ENCODE measurements around the gene GJA10.
"Not testable (repeated sequence)": the region's sequence is repeated elsewhere in the genome, so short reads cannot be mapped to it uniquely, and the experiment has no call there.

Gene GJA10

DNA sequence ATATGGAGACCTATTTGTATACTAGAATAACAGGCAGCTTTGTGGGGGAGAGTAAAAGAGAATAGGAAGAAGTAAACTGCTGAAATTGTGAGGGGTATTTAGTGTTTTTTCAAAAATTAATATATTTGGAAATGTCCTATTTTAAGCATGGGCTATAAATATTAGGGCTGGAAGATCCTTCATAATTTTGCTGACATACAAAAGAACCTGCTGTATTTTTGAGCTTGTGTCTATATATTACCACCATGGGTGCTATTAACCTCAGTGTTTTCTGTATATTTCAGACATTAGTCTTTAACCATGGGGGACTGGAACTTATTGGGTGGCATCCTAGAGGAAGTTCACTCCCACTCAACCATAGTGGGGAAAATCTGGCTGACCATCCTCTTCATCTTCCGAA lies at the start of gene GJA10:
GJA10 (plus strand) TSS at position 301 of the 400 bp plus-strand sequence; CDS start at position 301, 0 bp downstream.
- DNase-seq = no peak

DNA sequence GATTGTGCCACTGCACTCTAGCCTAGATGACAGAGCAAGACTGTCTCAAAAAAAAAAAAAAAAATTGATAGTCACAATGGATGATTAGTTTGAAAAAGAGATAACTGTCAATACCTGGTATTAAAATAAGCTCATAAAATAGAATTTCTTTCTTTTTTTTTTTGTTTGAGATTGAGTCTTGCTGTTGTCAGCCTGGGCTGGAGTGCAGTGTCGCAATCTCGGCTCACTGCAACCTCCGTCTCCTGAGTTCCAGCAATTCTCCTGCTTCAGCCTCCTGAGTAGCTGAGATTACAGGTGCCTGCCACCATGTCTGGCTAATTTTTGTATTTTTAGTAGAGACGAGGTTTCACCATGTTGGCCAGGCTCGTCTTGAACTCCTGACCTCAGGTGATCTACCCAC lies 46.8 kb upstream of the GJA10 start:
- not testable (repeated sequence) for DNase-seq

DNA sequence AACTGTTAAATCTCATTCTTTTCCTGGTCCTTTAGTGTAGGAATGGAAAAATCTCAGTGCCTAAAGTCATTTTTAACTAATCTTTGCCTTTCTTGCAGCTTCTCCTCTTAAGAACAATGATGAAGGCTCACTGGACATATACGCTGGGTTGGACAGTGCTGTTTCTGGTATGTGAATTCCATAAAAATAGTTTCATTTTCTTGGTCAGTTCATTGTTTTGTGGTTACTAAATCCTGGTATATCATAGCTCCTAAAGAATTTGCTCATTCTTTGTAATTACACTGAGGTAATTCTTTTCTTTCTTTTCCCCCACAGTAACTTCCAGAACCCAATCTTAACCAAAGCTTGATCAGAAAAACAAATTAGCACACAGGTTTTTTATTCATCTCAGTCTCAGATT lies 41.2 kb upstream of the GJA10 start:
- DNase-seq = no peak

DNA sequence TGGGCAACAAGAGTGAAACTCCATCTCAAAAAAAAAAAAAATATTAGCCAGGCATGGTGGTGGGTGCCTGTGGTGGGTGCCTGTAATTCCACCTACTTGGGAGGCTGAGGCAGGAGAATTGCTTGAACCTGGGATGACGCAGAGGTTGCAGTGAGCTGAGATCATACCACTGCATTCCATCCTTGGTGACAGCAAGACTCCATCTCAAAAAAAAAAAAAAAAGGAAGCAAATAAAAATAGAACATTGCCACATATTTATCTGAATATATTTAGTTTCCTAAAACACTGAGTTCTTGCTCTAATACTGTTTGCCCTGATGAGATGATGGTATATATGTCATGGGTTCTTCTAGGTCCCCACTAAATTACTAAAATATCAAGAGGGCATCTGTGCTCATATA lies 36.2 kb upstream of the GJA10 start:
- DNase-seq = no peak

DNA sequence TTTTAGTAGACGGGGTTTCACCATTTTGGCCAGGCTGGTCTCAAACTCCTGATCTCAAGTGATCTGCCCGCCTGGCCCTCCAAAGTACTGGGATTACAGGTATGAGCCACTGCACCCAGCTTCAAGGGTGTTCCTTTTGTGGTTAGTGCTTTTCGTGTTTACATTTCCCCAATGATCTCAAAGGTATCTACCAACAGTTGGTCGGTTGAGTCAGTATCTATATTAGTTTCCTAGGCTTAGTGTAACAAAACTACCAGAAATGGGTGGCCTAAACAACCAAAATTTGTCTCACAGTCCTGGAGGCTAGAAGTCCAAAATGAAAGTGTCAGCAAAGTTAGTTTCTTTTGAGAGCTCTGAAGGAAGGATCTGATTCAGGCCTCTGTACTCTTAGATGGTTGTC lies 34.5 kb upstream of the GJA10 start:
- DNase-seq = peak; percentile 10

DNA sequence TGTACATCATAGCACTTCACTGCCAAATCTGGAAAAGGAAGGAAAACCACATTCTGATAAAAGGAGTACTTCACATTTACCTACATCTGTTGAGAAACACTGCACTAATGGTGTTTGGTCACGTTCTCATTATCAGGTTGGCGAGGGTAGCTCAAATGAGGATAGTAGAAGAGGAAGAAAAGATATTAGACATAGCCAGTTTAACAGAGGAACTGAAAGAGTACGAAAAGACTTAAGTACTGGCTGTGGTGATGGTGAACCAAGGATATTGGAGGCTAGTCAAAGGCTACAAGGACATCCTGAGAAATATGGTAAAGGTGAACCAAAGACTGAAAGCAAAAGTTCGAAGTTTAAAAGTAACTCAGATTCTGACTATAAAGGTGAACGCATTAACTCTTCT lies 32.0 kb upstream of the GJA10 start:
- no peak for DNase-seq

DNA sequence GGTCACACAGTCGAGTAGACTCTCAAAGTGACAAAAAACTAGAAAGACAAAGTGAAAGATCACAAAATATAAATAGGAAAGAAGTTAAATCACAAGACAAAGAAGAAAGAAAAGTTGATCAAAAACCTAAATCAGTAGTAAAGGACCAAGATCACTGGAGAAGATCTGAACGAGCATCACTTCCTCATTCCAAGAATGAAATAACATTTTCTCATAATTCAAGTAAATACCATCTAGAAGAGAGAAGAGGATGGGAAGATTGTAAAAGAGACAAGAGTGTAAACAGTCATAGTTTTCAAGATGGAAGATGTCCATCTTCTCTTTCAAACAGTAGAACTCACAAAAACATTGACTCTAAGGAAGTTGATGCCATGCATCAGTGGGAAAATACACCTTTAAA lies 31.6 kb upstream of the GJA10 start:
- DNase-seq = no peak

DNA sequence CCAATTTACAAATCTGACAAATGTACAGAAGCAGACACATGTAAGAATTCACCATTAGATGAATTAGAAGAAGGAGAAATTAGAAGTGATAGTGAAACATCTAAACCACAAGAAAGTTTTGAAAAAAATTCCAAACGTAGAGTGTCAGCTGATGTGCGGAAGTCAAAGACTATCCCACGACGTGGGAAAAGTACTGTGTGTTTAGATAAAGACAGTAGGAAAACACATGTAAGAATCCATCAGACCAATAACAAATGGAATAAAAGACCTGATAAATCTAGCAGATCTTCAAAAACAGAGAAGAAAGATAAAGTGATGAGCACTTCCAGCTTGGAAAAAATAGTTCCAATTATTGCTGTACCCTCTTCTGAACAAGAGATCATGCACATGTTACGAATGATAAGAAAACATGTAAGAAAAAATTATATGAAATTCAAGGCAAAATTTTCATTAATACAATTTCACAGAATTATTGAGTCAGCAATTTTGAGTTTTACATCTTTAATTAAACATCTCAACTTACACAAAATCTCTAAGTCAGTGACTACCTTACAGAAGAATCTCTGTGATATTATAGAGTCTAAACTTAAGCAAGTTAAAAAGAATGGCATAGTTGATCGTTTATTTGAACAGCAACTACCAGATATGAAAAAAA lies 28.1 kb upstream of the GJA10 start:
- no peak for DNase-seq

DNA sequence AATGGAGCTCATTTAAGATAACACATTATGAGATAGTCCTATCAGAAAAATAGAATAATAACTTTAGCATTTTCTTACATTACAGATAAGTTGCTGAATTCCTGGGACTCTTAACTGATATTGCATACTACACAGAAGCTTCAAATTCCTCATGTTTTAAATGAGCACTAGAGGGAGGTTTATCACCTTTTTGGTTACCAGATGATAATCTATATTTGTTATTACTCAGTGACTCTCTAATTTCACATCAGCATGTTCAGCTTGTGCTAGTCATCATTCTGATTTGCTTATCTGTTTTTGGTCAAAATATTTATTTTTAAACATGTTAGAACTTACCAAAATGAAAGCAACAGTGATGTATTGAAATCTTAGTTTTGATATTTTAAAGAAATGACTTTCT lies 20.5 kb upstream of the GJA10 start:
- DNase-seq = no peak

DNA sequence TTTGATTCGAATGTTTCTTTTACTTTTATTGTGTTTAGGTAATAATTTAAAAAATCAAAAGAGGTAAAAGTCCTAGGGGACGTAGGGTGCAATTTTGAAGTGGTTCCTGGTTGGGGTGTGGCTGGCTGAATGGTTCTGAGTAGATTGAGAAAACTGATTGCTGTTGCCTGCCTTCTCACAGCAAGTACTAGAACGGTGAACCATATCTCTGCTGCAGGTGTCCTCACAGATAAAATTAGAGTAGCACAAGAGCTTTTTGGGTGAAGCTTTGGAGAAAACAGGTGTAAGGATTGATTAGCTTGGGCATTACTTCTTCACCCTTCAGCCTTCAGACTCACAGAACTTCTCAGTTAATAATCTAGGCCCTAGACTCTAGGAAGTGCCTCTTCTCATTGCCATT lies 19.8 kb upstream of the GJA10 start:
- no peak for DNase-seq

DNA sequence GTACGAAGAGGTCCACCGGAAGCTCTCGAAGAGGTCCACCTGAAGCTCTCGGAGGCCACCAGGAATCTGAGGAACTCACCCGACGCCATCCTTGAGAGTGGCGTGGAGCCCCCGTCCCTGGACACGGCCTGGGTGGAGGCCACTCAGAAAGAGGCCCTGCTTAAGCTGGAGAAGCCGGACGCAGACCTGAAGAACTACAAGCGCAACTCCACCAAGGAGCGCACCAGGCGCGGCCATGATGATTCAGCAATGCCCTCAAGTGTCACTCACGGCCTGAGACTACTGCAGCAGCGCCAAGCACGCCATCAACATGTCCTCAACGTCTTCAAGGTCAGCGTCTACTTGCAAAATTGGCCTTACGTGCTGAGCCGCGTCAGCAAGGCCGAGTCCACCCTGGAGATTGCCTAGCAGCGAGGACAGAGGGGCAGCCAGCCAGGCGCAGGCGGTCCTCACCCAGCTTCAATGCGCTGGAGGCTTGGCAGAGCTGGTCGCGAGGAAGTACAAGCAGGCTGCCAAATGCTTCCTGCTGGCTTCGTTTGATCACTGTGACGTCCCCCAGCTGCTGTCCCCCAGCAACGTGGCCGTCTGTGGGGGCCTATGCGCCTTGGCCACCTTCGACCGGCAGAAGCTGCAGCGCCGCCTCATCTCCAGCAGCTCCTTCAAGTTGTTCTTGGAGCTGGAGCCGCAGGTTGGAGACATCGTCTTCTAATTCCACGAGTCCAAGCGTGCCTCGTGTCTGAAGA lies 7.7 kb upstream of the GJA10 start:
- no peak for DNase-seq

DNA sequence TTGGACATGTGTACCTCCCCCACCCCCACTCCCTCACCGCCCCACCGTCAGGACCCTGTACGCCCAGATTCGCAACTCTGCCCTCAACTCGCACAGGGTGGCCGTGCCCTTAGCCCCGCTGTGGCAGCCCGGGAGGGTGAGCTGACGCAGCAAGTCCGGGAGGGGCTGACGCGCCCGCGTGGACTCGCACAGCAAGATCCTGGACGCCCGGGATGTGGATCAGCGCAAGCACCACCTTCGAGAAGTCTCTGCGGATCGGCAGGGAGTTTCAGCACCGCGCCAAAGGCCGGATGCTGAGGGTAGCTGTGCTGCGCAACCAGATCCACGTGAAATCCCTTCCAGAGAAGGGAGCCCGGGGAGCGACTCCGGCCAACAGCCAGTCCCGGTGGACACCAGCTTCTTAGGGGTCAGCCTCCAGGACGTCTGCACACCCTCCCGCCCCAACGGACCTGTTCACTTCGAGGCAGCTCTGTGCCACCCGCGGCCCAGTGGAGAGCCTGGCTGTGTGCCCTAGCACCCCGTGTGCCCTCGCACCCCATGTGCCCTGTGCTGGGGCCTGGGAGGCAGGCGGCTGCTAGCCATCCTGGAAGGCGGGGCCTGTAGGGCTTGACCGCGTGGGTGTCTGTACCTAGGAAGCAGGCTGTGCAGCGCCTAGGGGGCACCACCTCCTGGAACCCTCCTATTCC lies 6.7 kb upstream of the GJA10 start:
- DNase-seq = no peak

DNA sequence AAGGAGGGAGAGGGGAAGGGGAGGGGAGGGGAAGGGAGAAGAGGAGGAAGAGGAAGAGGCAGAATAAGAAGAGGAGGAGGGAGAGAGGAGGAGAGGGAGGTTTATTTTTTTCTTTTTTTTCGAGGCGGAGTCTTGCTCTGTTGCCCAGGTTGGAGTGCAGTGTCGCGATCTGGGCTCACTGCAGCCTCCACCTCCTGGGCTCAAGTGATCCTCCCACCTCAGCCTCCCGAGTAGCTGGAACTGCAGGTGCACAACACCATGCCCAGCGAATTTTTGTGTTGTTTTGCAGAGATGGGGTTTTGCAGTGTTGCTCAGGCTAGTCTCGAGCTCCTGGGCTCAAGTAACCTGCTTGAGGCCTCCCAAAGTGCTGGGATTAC lies 6.1 kb upstream of the GJA10 start:
- no peak for DNase-seq

DNA sequence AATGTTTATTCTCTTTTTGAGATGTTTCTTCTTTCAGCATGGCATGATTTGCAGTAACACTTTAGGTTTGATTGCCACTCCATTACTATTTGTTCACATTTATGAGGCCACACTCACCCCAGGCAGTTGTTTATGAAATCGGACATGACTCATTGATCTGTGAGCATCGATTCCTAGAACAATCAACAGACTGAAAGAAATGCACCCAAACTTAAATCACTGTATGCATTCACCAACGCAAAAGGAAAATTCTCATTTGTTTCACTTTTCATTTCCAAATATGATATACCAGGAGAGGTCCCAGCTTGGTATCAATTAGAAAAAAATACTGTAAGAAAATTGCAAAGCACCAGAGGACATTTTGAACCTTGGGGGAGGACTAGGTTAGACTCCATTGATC lies 5.4 kb upstream of the GJA10 start:
- DNase-seq = no peak

DNA sequence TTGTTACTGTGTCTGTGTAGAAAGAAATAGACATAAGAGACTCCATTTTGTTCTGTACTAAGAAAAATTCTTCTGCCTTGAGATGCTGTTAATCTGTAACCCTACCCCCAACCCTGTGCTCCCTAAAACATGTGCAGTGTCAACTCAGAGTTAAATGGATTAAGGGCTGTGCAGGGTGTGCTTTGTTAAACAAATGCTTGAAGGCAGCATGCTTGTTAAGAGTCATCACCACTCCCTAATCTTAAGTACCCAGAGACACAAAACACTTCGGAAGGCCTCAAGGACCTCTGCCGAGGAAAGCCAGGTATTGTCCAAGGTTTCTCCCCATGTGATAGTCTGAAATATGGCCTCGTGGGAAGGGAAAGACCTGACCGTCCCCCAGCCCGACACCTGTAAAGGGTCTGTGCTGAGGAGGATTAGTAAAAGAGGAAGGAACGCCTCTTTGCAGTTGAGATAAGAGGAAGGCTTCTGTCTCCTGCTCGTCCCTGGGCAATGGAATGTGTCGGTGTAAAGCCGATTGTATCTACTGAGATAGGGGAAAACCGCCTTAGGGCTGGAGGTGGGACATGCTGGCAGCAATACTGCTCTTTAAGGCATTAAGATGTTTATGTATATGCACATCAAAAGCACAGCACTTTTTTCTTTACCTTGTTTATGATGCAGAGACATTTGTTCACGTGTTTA lies 3.3 kb upstream of the GJA10 start:
- not testable (repeated sequence) for DNase-seq

DNA sequence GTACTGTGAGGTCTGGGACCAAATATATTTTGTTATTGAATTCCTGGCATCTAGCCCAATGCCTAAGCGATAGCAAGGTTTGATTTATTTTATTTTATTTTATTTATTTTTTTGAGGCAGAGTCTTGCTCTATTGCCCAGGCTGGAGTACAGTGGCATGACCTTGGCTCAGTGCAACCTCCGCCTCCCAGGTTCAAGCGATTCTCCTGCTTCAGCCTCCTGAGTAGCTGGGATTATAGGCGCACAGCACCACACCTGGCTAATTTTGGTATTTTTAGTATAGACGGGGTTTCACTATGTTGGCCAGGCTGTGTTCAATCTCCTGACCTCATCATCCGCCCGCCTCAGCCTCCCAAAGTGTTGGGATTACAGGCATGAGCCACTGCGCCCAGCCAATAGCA lies 1.7 kb upstream of the GJA10 start:
- not testable (repeated sequence) for DNase-seq

DNA sequence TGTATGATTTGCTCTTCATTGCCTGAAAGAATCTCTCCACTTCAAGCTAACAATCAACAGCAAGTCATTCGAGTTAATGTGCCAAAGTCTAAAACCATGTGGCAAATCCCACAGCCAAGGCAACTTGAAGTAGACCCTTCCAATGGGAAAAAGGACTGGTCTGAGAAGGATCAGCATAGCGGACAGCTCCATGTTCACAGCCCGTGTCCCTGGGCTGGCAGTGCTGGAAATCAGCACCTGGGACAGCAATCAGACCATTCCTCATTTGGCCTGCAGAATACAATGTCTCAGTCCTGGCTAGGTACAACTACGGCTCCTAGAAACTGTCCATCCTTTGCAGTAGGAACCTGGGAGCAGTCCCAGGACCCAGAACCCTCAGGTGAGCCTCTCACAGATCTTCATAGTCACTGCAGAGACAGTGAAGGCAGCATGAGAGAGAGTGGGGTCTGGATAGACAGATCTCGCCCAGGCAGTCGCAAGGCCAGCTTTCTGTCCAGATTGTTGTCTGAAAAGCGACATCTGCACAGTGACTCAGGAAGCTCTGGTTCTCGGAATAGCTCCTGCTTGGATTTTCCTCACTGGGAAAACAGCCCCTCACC lies 1.1 kb downstream of the GJA10 start:
- DNase-seq = no peak

DNA sequence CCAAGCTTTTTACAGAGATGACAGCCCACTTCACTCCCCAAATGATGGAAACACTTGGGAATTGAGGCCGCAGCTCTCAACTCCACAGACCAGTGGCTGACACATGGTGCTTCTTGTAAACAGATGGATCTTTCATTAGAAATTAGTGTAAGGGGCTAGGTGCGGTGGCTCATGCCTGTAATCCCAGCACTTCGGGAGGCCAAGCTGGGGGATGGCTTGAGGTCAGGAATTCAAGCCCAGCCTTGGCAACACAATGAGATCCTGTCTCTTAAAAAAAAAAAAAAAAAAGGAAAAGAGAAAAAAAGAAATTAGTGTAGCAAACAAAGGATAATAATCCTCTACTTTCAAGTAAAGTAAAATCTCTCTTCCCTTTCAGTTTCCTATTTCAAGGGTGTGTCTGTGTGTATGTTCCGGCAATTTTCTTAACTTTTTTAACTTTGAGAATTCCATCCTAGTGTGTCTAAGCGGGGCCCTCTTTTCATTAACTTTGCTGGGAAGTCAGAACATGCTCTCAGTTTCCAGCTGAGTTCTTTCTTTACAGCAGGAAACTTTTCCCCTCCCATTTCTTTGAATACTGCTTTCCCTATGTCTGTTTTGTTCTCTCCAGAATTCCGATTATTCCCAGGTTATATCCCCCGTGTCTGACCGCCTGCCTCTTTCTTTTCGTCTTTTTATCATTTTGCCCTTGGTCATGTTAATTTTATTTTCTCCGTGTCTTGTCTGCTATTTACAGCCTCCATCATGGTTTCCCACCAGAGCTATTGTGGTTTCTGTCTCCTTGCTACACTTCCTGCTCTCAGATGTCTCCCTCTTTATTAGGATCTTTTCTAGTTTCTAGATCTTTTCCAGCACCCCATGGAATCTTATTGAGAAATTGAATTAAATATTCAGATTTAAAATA lies 16.0 kb downstream of the GJA10 start:
- DNase-seq = not testable (repeated sequence)

DNA sequence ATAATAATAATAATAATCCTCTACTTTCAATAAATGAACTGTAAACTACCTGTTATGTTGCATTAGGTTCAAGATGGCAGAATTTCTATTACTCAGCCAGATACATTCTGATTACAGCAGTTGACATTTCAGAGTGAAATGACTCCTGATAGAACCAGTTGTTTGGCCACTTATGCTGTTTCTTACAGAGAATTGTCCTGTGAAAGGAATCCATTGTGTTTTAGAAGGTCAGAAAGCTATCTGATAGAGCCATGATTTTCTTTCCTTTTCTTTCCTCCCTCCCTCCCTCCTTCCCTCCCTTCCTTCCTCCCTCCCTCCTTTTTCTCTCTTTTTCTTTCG lies 16.6 kb downstream of the GJA10 start:
- DNase-seq = no peak

DNA sequence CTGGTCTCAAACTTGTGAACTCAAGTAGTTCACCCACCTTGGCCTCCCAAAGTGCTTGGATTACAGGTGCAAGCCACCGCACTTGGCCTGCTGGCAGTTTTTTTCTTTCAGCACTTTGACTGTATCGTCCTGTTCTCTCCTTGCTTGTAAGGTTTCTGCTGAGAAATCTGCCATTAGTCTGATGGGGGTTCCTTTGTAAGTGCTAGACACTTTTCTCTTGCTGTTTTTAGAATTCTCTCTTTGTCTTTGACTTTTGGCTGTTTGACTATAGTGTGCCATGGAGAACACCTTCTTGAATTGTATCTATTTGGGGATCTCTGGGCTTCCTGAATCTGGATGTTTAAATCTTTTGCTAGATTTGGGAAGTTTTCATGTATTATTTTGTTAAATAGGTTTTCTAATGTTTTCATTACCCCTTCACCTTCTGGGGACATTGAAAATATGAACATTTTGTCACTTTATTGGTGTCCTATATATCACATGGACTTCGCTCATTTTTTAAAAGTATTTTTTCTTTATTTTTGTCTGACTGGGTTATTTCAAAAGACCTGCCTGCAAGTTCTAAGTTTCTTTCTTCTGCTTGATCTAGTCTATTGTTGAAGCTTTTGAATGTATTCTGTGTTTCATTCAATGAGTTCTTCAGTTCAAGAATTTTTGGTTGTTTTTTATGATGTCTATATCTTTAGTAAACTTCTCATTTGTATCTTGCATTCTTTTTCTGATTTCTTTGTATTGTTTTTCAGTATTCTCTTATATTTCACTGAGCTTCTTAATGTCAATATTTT lies 22.1 kb downstream of the GJA10 start:
- no peak for DNase-seq

DNA sequence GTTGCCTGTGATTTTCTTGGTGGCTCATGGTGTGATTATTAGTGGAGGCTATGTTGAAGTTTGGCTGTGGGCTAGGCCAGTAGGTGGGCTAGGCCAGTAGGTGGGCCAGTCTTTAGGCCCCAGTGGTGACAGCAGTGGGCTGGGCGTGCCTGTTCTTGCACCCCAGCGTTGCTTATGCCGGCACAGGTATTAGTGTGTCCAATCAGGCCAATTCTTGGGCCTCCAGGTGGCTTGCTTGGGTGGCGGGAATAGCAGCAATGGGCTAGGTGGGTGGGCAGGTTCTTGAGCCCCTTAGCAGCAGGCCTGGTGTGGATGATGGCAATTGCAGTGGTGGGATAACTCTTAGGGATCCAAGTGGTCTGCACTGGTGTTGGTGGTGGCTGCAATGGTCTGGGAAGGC lies 22.9 kb downstream of the GJA10 start:
- no peak for DNase-seq
